ENCODE data around the gene HSPA12A. TPM values are rescaled to one million over a fixed set of nuclear protein-coding genes. Genes with fewer than 3 reads are reported as not detected.

HSPA12A gene
- total RNA-seq, 1 donor: 10.9 TPM

DNA sequence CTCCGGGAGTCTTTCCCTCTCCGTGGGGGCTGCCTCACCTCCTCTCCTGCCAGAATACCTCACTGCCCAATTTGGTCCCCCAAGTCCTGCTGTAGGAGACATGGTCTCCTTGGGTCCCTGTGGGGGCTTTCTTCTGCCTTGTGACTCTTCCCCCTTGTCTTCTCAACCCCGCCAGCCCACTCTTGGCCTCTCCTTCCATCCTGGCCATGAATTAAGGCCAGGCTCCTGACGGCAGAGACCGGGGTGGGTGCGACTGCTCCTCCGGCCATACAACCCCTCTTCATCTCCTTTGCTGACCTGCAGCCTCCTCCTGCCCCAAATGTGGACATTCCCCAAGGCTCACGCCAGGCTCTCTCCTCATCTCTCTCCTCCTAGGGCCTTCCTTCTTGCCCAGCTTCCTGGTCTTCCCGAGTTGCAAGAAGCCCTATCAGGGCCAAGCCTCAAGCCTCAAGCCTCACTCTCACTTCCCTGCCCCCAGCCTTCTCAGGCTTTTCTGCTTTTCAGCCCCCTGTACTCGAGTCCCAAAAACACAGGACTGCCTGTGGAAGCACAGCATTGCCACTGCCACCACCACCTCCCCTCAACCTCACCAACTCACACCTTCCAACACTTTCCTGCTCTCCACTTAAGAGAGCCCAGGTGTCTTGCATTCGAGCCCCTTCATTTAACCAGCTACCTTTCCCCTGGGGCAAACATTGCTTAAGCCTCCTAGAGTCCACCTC is 120.3 kb downstream of the HSPA12A start:
- Histone ChIP-seq H3K4me1 (ENCODE audit: insufficient read depth, low read length) (no peaks in the 10 kb centered on the region), H4K20me1 (ENCODE audit: insufficient read depth, low read length) (no peaks in the 10 kb centered on the region), H3K4me2 (ENCODE audit: insufficient read depth, low read length) (no peak overlapping the region), H2AFZ (ENCODE audit: low read length) (no peak overlapping the region), H3K27me3 (ENCODE audit: insufficient read depth, low read length) (no peaks in the 10 kb centered on the region), H3K79me2 (ENCODE audit: insufficient read depth, low read length) (no peaks in the 10 kb centered on the region), H3K9me3 (ENCODE audit: low read depth, low read length) (no peaks in the 10 kb centered on the region), H3K4me3 (ENCODE audit: insufficient read depth, low read length) (no peak overlapping the region), H3K36me3 (ENCODE audit: insufficient read depth, low read length) (no peaks in the 10 kb centered on the region), H3K27ac (ENCODE audit: low read depth, low read length) (no peak overlapping the region)
- TF ChIP-seq, protein P1, sequence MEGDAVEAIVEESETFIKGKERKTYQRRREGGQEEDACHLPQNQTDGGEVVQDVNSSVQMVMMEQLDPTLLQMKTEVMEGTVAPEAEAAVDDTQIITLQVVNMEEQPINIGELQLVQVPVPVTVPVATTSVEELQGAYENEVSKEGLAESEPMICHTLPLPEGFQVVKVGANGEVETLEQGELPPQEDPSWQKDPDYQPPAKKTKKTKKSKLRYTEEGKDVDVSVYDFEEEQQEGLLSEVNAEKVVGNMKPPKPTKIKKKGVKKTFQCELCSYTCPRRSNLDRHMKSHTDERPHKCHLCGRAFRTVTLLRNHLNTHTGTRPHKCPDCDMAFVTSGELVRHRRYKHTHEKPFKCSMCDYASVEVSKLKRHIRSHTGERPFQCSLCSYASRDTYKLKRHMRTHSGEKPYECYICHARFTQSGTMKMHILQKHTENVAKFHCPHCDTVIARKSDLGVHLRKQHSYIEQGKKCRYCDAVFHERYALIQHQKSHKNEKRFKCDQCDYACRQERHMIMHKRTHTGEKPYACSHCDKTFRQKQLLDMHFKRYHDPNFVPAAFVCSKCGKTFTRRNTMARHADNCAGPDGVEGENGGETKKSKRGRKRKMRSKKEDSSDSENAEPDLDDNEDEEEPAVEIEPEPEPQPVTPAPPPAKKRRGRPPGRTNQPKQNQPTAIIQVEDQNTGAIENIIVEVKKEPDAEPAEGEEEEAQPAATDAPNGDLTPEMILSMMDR (IDR thresholded peaks at IDR 0.05; ENCODE audit: extremely low read depth, low read depth, low read length): no peak
- no peak for DNase-seq (ENCODE audit: insufficient read length, low spot score, missing footprints)

DNA sequence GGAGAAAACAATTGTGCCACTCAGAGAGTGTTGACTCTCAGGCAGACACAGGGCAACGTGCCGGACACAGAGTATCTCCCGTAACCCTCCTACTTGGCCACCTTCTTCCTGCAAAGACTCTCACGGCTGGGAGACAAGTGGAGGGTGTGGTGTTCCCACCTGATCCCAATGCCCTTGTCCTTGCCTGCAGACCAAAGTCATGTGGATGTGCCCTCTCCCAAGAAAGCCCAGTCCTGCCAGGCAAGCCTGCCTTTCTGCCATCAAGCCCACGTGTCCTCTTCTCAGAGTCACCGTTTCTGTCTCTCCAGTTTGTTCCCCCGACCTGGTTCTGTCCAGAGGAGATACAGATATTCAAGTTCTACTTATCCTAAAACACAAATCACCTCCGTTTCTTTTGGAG is 120.9 kb downstream of the HSPA12A start:
- H3K9me3 ChIP-seq (ENCODE audit: low read depth, low read length): no peaks in the 10 kb centered on the region
- H3K27ac ChIP-seq (ENCODE audit: low read depth, low read length): no peak overlapping the region
- TF ChIP-seq, protein P1 (IDR thresholded peaks at IDR 0.05; ENCODE audit: extremely low read depth, low read depth, low read length): no peak
- no peaks in the 10 kb centered on the region for H3K4me1 ChIP-seq (ENCODE audit: insufficient read depth, low read length)
- H2AFZ ChIP-seq (ENCODE audit: low read length): no peak overlapping the region
- H3K4me3 ChIP-seq (ENCODE audit: insufficient read depth, low read length): no peak overlapping the region
- H4K20me1 ChIP-seq (ENCODE audit: insufficient read depth, low read length): no peaks in the 10 kb centered on the region
- H3K27me3 ChIP-seq (ENCODE audit: insufficient read depth, low read length): no peaks in the 10 kb centered on the region
- H3K4me2 ChIP-seq (ENCODE audit: insufficient read depth, low read length): no peak overlapping the region
- no peaks in the 10 kb centered on the region for H3K79me2 ChIP-seq (ENCODE audit: insufficient read depth, low read length)
- no peaks in the 10 kb centered on the region for H3K36me3 ChIP-seq (ENCODE audit: insufficient read depth, low read length)
- no peak for DNase-seq (ENCODE audit: insufficient read length, low spot score, missing footprints)

Other genes with a start within 250 kb of the HSPA12A start
- gene PNLIP, start 196.6 kb downstream of the HSPA12A start, total RNA-seq: not detected in 2 replicates
- gene PNLIPRP1, start 151.6 kb downstream of the HSPA12A start, total RNA-seq: not detected in 2 replicates
- not detected in 2 replicates for gene PNLIPRP2, start 121.6 kb downstream of the HSPA12A start, total RNA-seq
- gene ENO4, start 106.9 kb upstream of the HSPA12A start, total RNA-seq: 0.29 and 0.36 TPM in 2 replicates

Data from osteoblast (primary cell).